ENCODE data around the gene DPH1. TPM values are rescaled to one million over a fixed set of nuclear protein-coding genes. Genes with fewer than 3 reads are reported as not detected.

Gene DPH1
- total RNA-seq, 3 donors from 2014 or later (not counting 1 experiment from before 2014, with no cell fraction given), result 60.2 to 65.2 (median 63.2) TPM

- TF ChIP-seq, protein P1, sequence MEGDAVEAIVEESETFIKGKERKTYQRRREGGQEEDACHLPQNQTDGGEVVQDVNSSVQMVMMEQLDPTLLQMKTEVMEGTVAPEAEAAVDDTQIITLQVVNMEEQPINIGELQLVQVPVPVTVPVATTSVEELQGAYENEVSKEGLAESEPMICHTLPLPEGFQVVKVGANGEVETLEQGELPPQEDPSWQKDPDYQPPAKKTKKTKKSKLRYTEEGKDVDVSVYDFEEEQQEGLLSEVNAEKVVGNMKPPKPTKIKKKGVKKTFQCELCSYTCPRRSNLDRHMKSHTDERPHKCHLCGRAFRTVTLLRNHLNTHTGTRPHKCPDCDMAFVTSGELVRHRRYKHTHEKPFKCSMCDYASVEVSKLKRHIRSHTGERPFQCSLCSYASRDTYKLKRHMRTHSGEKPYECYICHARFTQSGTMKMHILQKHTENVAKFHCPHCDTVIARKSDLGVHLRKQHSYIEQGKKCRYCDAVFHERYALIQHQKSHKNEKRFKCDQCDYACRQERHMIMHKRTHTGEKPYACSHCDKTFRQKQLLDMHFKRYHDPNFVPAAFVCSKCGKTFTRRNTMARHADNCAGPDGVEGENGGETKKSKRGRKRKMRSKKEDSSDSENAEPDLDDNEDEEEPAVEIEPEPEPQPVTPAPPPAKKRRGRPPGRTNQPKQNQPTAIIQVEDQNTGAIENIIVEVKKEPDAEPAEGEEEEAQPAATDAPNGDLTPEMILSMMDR (IDR thresholded peaks at IDR 0.05), result no peak
- H3K9me3 Mint-ChIP-seq, result no peaks in the 10 kb centered on the region
- intact Hi-C loops (cut with micrococcal nuclease), result loop anchor here (5.0 kb wide), 1 partner anchor 362 kb away; the partner anchor contains the start of gene MNT
- Histone ChIP-seq H3K9me3 (ENCODE audit: control insufficient read depth, insufficient read depth, low read length) (no peaks in the 10 kb centered on the region), H3K36me3 (ENCODE audit: control insufficient read depth, insufficient read depth, low read length) (peaks cover 32% of the 10 kb centered on the region), H3K27ac (ENCODE audit: low read length) (no peak overlapping the region), H3K4me3 (ENCODE audit: low read length) (no peak overlapping the region), H3K4me1 (ENCODE audit: control insufficient read depth, insufficient read depth, low read length) (peaks cover 22% of the 10 kb centered on the region), H3K27me3 (ENCODE audit: control insufficient read depth, insufficient read depth, low read length) (no peaks in the 10 kb centered on the region)
- peak overlapping the region; percentile 42 for H3K4me3 Mint-ChIP-seq
- DNase-seq (no peak), ATAC-seq (no peak)
- no peaks in the 10 kb centered on the region for H3K27me3 Mint-ChIP-seq (ENCODE audit: low read depth in 2 of 2)
- no peak overlapping the region for H3K27ac Mint-ChIP-seq
- no peaks in the 10 kb centered on the region for H3K36me3 Mint-ChIP-seq
- peaks cover 17 to 18% of the 10 kb centered on the region in 2 donors for H3K4me1 Mint-ChIP-seq
- WGBS (ENCODE audit: insufficient coverage), result 92% methylated on average over 7 of the region's 7 CpGs
Observed at GRCh38 chr17:2040219-2040827, 10.4 kb downstream of the DPH1 start.

DNA sequence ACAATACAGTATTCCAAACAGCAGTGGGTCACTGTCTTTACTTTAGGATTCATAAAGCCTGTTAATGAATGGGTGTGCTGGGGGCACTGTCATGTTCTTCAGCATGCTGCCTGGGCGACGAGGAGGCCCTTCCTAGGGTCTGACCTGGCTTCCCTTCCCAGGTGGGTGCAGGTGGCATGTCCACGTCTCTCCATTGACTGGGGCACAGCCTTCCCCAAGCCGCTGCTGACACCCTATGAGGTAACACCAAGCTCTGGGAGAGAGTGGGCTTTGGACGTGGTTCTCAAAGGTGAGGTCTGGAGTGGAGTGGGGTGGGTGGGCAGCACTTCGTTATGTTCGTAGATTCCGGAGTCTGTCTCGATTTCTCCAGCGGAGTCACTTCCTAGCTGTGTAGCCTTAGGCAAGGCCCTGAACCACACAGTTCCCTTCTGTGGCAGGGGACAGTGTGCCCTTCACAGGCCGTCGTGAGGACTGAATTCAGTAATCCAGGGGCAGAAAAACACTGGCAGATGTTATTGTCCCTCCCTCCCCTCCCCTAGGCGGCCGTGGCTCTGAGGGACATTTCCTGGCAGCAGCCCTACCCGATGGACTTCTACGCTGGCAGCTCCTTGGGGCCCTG is 11.1 kb downstream of the DPH1 start:
- Mint-ChIP-seq H3K27me3 (ENCODE audit: low read depth in 2 of 2) (no peaks in the 10 kb centered on the region), H3K4me3 (peak overlapping the region; percentile 42), H3K27ac (no peak overlapping the region), H3K4me1 (peaks cover 17 to 18% of the 10 kb centered on the region in 2 donors), H3K9me3 (no peaks in the 10 kb centered on the region), H3K36me3 (no peaks in the 10 kb centered on the region)
- intact Hi-C loops (cut with micrococcal nuclease), result loop anchor here (5.0 kb wide), 1 partner anchor 361 kb away; the partner anchor contains the start of gene MNT
- Histone ChIP-seq H3K27ac (ENCODE audit: low read length) (peak overlapping the region; percentile 85), H3K36me3 (ENCODE audit: control insufficient read depth, insufficient read depth, low read length) (peaks cover 30% of the 10 kb centered on the region), H3K4me1 (ENCODE audit: control insufficient read depth, insufficient read depth, low read length) (peaks cover 22% of the 10 kb centered on the region), H3K9me3 (ENCODE audit: control insufficient read depth, insufficient read depth, low read length) (no peaks in the 10 kb centered on the region), H3K4me3 (ENCODE audit: low read length) (peak overlapping the region; percentile 71), H3K27me3 (ENCODE audit: control insufficient read depth, insufficient read depth, low read length) (no peaks in the 10 kb centered on the region)
- WGBS (ENCODE audit: insufficient coverage), result 71% methylated on average over 16 of the region's 16 CpGs
- TF ChIP-seq, protein P1 (IDR thresholded peaks at IDR 0.05), result no peak
- DNase-seq, result no peak
- ATAC-seq, result no peak

- Histone ChIP-seq H3K4me1 (ENCODE audit: control insufficient read depth, insufficient read depth, low read length) (peaks cover 22% of the 10 kb centered on the region), H3K9me3 (ENCODE audit: control insufficient read depth, insufficient read depth, low read length) (no peaks in the 10 kb centered on the region), H3K36me3 (ENCODE audit: control insufficient read depth, insufficient read depth, low read length) (peaks cover 23% of the 10 kb centered on the region), H3K27ac (ENCODE audit: low read length) (peak within 1 kb of the TSS; percentile 85), H3K4me3 (ENCODE audit: low read length) (peak within 1 kb of the TSS; percentile 71), H3K27me3 (ENCODE audit: control insufficient read depth, insufficient read depth, low read length) (no peaks in the 10 kb centered on the region)
- Mint-ChIP-seq H3K27ac (peak within 1 kb of the TSS; percentile 89 to 98), H3K9me3 (no peaks in the 10 kb centered on the region), H3K4me3 (peak within 1 kb of the TSS; percentile 92), H3K36me3 (no peaks in the 10 kb centered on the region), H3K4me1 (peaks cover 17 to 18% of the 10 kb centered on the region in 2 donors), H3K27me3 (ENCODE audit: low read depth in 2 of 2) (no peaks in the 10 kb centered on the region)
- intact Hi-C loops (cut with micrococcal nuclease), result loop anchor here (1.0 to 5.0 kb wide), 2 partner anchors 11 to 361 kb away; partner anchors contain the start of genes DPH1 and MNT
- DNase-seq (peak; percentile 94 to 99), ATAC-seq (peak; percentile 93 to 95 (median 95))
- WGBS (ENCODE audit: insufficient coverage), result under 1% methylated on average over 92 of the region's 93 CpGs
- TF ChIP-seq, protein P1 (IDR thresholded peaks at IDR 0.05), result peak; percentile 54
Observed at GRCh38 chr17:2041561-2042389, 11.8 kb downstream of the DPH1 start, which contains the start of gene OVCA2. Gene OVCA2, plus strand, starts transcription at chr17:2042022. Its CDS starts 26 bp downstream, at chr17:2042048.

Measured in natural killer cell (primary cell).